ENCODE measurements around the gene TIGIT. TPM values are rescaled to one million over a fixed set of nuclear protein-coding genes. Genes with fewer than 3 reads are reported as not detected.

Gene TIGIT
- total RNA-seq, 1 experiment from 2014 or later = not detected

DNA sequence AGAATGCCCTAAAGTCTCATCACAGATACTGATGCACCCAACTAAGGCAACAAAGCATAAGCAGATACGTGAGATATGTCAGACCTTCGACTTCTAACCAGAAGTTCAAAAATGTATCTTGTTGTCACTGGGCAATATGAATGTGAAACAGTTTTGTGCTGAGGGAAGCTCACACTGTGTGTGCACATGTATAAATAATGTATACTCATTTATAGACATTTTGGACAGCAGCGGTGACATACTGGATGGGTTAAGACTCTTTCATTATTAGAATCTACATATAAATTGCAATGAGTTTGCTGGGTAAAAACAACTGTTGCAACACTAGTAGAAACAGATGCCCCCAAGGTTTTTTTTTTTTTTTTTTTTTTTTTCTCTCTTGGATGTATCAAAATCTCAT is 37.9 kb downstream of the TIGIT start:
- no peaks in the 10 kb centered on the region for H3K27me3 ChIP-seq (ENCODE audit: insufficient read depth, low read depth)
- H3K79me2 ChIP-seq (ENCODE audit: low read depth) = no peaks in the 10 kb centered on the region
- BruUV-seq (replicated peaks) = no TSS peak
- no peak overlapping the region for H3K4me3 ChIP-seq
- no peak overlapping the region for H2AFZ ChIP-seq
- CTCF ChIA-PET = no interaction called here
- no peaks in the 10 kb centered on the region for H4K20me1 ChIP-seq (ENCODE audit: insufficient read depth)
- H3K4me1 ChIP-seq (replicated peaks; ENCODE audit: insufficient read depth) = no peaks in the 10 kb centered on the region
- no peaks in the 10 kb centered on the region for H3F3A ChIP-seq (ENCODE audit: insufficient read depth, low read depth)
- no peaks in the 10 kb centered on the region for H3K9me3 ChIP-seq (ENCODE audit: insufficient read depth, low read depth)
- no peak overlapping the region for H3K27ac ChIP-seq
- no peak for DNase-seq
- no peaks in the 10 kb centered on the region for H3K36me3 ChIP-seq (ENCODE audit: low read depth)
- no peaks in the 10 kb centered on the region for H3K9me2 ChIP-seq (ENCODE audit: insufficient read depth)
- intact Hi-C loops (cut with micrococcal nuclease; ENCODE audit: unreplicated experiment) = no loop called here
- no peak for TF ChIP-seq EZH2 (IDR thresholded peaks at IDR 0.05; ENCODE audit: low read depth)
- TF ChIP-seq, protein P1, sequence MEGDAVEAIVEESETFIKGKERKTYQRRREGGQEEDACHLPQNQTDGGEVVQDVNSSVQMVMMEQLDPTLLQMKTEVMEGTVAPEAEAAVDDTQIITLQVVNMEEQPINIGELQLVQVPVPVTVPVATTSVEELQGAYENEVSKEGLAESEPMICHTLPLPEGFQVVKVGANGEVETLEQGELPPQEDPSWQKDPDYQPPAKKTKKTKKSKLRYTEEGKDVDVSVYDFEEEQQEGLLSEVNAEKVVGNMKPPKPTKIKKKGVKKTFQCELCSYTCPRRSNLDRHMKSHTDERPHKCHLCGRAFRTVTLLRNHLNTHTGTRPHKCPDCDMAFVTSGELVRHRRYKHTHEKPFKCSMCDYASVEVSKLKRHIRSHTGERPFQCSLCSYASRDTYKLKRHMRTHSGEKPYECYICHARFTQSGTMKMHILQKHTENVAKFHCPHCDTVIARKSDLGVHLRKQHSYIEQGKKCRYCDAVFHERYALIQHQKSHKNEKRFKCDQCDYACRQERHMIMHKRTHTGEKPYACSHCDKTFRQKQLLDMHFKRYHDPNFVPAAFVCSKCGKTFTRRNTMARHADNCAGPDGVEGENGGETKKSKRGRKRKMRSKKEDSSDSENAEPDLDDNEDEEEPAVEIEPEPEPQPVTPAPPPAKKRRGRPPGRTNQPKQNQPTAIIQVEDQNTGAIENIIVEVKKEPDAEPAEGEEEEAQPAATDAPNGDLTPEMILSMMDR (conservative IDR thresholded peaks at IDR 0.05) = no peak
- POLR2A ChIA-PET (ENCODE audit: unreplicated experiment) = no interaction called here
- H3K4me2 ChIP-seq = no peak overlapping the region

DNA sequence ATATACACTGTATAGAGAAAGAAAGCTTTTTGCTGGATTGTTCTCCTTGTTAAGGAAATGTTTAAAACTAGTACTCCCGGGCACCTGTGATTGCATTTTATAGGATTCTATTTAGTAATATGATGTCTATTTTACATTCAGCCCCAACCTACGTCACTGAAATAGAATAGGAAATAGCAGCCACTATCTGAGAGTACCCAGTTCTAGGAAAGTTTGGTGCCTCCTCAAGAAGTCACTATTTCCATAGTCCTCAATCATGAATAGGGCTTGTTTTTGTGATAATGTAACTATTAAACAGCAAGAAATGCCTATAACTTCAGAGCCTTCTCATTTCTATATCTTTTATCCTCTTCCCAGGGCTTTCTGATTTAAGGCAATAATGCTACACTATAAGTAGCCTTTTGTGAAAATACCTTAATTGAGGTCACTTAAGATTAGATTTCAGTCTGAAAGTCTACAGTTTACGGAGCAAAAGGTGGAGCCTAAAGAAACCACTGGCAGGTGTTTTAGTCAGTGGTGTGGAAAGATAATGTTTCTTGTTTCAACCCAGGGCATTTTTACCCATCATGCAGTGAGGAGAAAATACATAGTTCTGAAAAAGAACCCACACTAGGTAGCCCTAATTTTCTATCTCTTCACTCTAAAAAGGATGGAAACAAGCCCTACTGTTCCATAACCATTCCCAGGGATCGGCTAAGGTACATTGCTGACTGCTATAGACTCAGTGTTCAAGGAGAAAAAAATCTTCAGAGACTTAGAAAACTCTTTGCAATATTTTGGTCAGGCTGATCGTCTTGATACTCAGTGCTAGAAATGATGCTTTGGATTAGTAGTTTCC is 38.7 kb downstream of the TIGIT start:
- no peaks in the 10 kb centered on the region for H3K79me2 ChIP-seq (ENCODE audit: low read depth)
- H3F3A ChIP-seq (ENCODE audit: insufficient read depth, low read depth) = no peaks in the 10 kb centered on the region
- ChIA-PET POLR2A (ENCODE audit: unreplicated experiment) (no interaction called here), CTCF (no interaction called here)
- intact Hi-C loops (cut with micrococcal nuclease; ENCODE audit: unreplicated experiment) = no loop called here
- H3K36me3 ChIP-seq (ENCODE audit: low read depth) = no peaks in the 10 kb centered on the region
- DNase-seq = no peak
- TF ChIP-seq EZH2 (IDR thresholded peaks at IDR 0.05; ENCODE audit: low read depth) = no peak
- TF ChIP-seq, protein P1 (conservative IDR thresholded peaks at IDR 0.05) = no peak
- BruUV-seq (replicated peaks) = no TSS peak
- no peak overlapping the region for H3K4me3 ChIP-seq
- no peaks in the 10 kb centered on the region for H3K27me3 ChIP-seq (ENCODE audit: insufficient read depth, low read depth)
- H3K27ac ChIP-seq = no peak overlapping the region
- H2AFZ ChIP-seq = no peak overlapping the region
- no peaks in the 10 kb centered on the region for H3K9me2 ChIP-seq (ENCODE audit: insufficient read depth)
- H3K4me2 ChIP-seq = no peak overlapping the region
- no peaks in the 10 kb centered on the region for H3K9me3 ChIP-seq (ENCODE audit: insufficient read depth, low read depth)
- H3K4me1 ChIP-seq (replicated peaks; ENCODE audit: insufficient read depth) = no peaks in the 10 kb centered on the region
- H4K20me1 ChIP-seq (ENCODE audit: insufficient read depth) = no peaks in the 10 kb centered on the region

DNA sequence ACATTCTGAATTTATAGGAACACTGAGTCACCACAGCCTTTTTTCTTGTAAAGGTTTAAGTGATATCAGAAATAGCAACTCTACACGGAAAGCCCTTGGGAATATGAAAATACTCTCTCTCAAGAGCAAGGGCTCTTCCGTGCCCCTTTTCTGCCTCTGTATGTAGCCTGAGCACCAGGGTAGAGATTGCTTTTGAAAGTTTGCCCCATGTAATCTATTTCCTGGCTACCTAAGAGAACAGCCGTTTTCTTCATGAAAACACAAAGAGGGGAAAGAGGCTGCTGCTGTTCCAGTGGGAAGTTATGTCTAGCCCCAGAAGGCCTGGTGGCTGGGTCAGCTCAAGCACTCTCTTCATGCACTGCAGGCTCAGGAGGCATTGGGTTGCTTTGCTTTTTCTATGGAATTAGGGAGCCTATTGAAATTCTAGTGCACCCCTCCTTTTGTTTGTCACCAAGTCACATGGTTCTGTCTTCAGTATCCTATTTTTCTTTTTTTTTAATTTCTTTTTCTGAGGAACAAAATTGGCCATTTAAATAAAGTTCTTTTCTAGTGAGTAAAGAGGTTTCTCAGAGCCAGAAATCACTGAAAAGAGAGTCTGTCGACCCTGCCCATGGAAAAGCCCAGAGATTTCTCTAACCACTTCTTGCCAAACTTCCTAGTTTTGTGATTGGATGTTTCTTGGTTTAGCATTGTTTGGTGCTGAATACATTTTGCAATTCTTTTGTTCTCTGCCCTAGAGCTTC is 39.5 kb downstream of the TIGIT start:
- Histone ChIP-seq H3K9me2 (ENCODE audit: insufficient read depth) (no peaks in the 10 kb centered on the region), H4K20me1 (ENCODE audit: insufficient read depth) (no peaks in the 10 kb centered on the region), H3K27ac (no peak overlapping the region), H2AFZ (no peak overlapping the region), H3F3A (ENCODE audit: insufficient read depth, low read depth) (no peaks in the 10 kb centered on the region), H3K4me2 (no peak overlapping the region), H3K27me3 (ENCODE audit: insufficient read depth, low read depth) (no peaks in the 10 kb centered on the region), H3K4me3 (no peak overlapping the region), H3K79me2 (ENCODE audit: low read depth) (no peaks in the 10 kb centered on the region), H3K4me1 (replicated peaks; ENCODE audit: insufficient read depth) (no peaks in the 10 kb centered on the region), H3K36me3 (ENCODE audit: low read depth) (no peaks in the 10 kb centered on the region; the same call in 1 of the 2 replicates), H3K9me3 (ENCODE audit: insufficient read depth, low read depth) (no peaks in the 10 kb centered on the region)
- no TSS peak for BruUV-seq (replicated peaks)
- POLR2A ChIA-PET (ENCODE audit: unreplicated experiment) = no interaction called here
- intact Hi-C loops (cut with micrococcal nuclease; ENCODE audit: unreplicated experiment) = no loop called here
- CTCF ChIA-PET = no interaction called here
- DNase-seq = no peak
- TF ChIP-seq, protein P1 (conservative IDR thresholded peaks at IDR 0.05) = no peak

All from PC-9 (cell line).